HG03565 (cell line): ENCODE results near the gene PLEKHB1.
"Not testable (repeated sequence)": the region's sequence is repeated elsewhere in the genome, so short reads cannot be mapped to it uniquely, and the experiment has no call there.

Experiments used
- ATAC-seq: cut with Tn5 transposase; IDR thresholded peaks from one replicate; pipeline ENCODE4 v1.9.1; 2021; ENCODE audit warnings: mild to moderate bottlenecking, moderate library complexity; ENCODE audit not compliant: unreplicated experiment

Gene PLEKHB1

GRCh38 chr11:73671701-73672100, 25.3 kb downstream of the PLEKHB1 start:
- ATAC-seq = no peak

GRCh38 chr11:73676552-73676951, 30.2 kb downstream of the PLEKHB1 start:
- not testable (repeated sequence) for ATAC-seq

- ATAC-seq = no peak
These were observed 34.3 kb downstream of the PLEKHB1 start for GRCh38 chr11:73680687-73681086.

- ATAC-seq = no peak
These were observed 47.6 kb downstream of the PLEKHB1 start for GRCh38 chr11:73693899-73694525.

- no peak for ATAC-seq
These were observed 58.7 kb downstream of the PLEKHB1 start for GRCh38 chr11:73705053-73705452.

- no peak for ATAC-seq
These were observed 64.6 kb downstream of the PLEKHB1 start for GRCh38 chr11:73710964-73711363.
